IPS DF 6.9 (cell line): ENCODE results near the gene HOXB4.

Experiments
- DNase-seq: peaks from one replicate; pipeline ENCODE4 v3.0.0-alpha.2; 2013; ENCODE audit warnings: low read depth, low spot score
- H3K27ac ChIP-seq: one replicate; pipeline ENCODE4 v1.5.1; 2013; ENCODE audit warnings: low read length, control low read depth
- H3K27me3 ChIP-seq: 2 replicates; pipeline ENCODE4 v1.6.1; 2013; ENCODE audit warnings: mild to moderate bottlenecking, low read length; ENCODE audit not compliant: control insufficient read depth, insufficient read depth
- H3K36me3 ChIP-seq: 2 replicates; pipeline ENCODE4 v1.6.1; 2013; ENCODE audit warnings: low read length; ENCODE audit not compliant: control insufficient read depth, insufficient read depth
- H3K4me1 ChIP-seq: 2 replicates; pipeline ENCODE4 v1.6.1; 2013; ENCODE audit warnings: low read length; ENCODE audit not compliant: control insufficient read depth, insufficient read depth
- H3K4me3 ChIP-seq: 2 replicates; pipeline ENCODE4 v1.5.1; 2013; ENCODE audit warnings: mild to moderate bottlenecking, low read length
- H3K9me3 ChIP-seq: 2 replicates; pipeline ENCODE4 v1.6.1; 2013; ENCODE audit warnings: low read length, inconsistent platforms; ENCODE audit not compliant: control insufficient read depth, insufficient read depth
- WGBS: extraction: QIAGEN DNeasy Blood & Tissue Kit; methylation state at CpG from one replicate; pipeline ENCODE4 v1.1.7; 2013; ENCODE audit warnings: mixed read lengths, missing lambda C conversion rate; ENCODE audit not compliant: insufficient read length, insufficient coverage; 5-methylcytosine and 5-hydroxymethylcytosine counted together

The HOXB4 gene

GRCh38 chr17:48562934-48563333, 15.2 kb downstream of the HOXB4 start:
- no peak overlapping the region for H3K27ac ChIP-seq
- no peaks in the 10 kb centered on the region for H3K36me3 ChIP-seq
- no CpG with 5 or more reads among the region's 5 CpGs for WGBS
- H3K4me3 ChIP-seq: no peak overlapping the region
- peaks cover 97% of the 10 kb centered on the region for H3K27me3 ChIP-seq
- H3K4me1 ChIP-seq: peaks cover 3% of the 10 kb centered on the region; the same call in 1 of the 2 replicates
- DNase-seq: no peak
- H3K9me3 ChIP-seq: no peaks in the 10 kb centered on the region; the same call in 1 of the 2 replicates

GRCh38 chr17:48561884-48562810, 16.0 kb downstream of the HOXB4 start:
- no peak overlapping the region for H3K4me3 ChIP-seq
- no peaks in the 10 kb centered on the region for H3K36me3 ChIP-seq
- WGBS: no CpG with 5 or more reads among the region's 15 CpGs
- peaks cover 97% of the 10 kb centered on the region for H3K27me3 ChIP-seq
- H3K4me1 ChIP-seq: no peaks in the 10 kb centered on the region; the same call in 1 of the 2 replicates
- H3K27ac ChIP-seq: no peak overlapping the region
- H3K9me3 ChIP-seq: no peaks in the 10 kb centered on the region; the same call in 1 of the 2 replicates
- no peak for DNase-seq

GRCh38 chr17:48559840-48560817, 18.0 kb downstream of the HOXB4 start:
- no peaks in the 10 kb centered on the region for H3K36me3 ChIP-seq
- no peaks in the 10 kb centered on the region for H3K9me3 ChIP-seq
- no peak overlapping the region for H3K4me3 ChIP-seq
- no peak overlapping the region for H3K27ac ChIP-seq
- H3K4me1 ChIP-seq: no peaks in the 10 kb centered on the region; the same call in 1 of the 2 replicates
- peaks cover 95% of the 10 kb centered on the region for H3K27me3 ChIP-seq
- no peak for DNase-seq
- no CpG with 5 or more reads among the region's 14 CpGs for WGBS

GRCh38 chr17:48559122-48559839, 18.9 kb downstream of the HOXB4 start:
- Histone ChIP-seq H3K27ac (no peak overlapping the region), H3K4me1 (peaks cover 1% of the 10 kb centered on the region; the same call in 1 of the 2 replicates), H3K9me3 (no peaks in the 10 kb centered on the region), H3K4me3 (no peak overlapping the region), H3K36me3 (no peaks in the 10 kb centered on the region), H3K27me3 (peaks cover 95% of the 10 kb centered on the region)
- no peak for DNase-seq
- WGBS: no CpG with 5 or more reads among the region's 16 CpGs

GRCh38 chr17:48558831-48559121, 19.4 kb downstream of the HOXB4 start:
- H3K4me3 ChIP-seq: no peak overlapping the region
- WGBS: no CpG with 5 or more reads among the region's 2 CpGs
- no peaks in the 10 kb centered on the region for H3K9me3 ChIP-seq
- peaks cover 1% of the 10 kb centered on the region; the same call in 1 of the 2 replicates for H3K4me1 ChIP-seq
- H3K27ac ChIP-seq: no peak overlapping the region
- H3K36me3 ChIP-seq: no peaks in the 10 kb centered on the region
- H3K27me3 ChIP-seq: peaks cover 98% of the 10 kb centered on the region
- no peak for DNase-seq

GRCh38 chr17:48558057-48558830, 19.9 kb downstream of the HOXB4 start:
- WGBS: no CpG with 5 or more reads among the region's 13 CpGs

GRCh38 chr17:48556576-48557401, 21.4 kb downstream of the HOXB4 start:
- Histone ChIP-seq H3K27me3 (peaks cover 96% of the 10 kb centered on the region), H3K4me3 (no peak overlapping the region), H3K4me1 (peaks cover 3% of the 10 kb centered on the region; the same call in 1 of the 2 replicates), H3K36me3 (no peaks in the 10 kb centered on the region), H3K9me3 (no peaks in the 10 kb centered on the region), H3K27ac (no peak overlapping the region)
- no CpG with 5 or more reads among the region's 7 CpGs for WGBS
- DNase-seq: no peak

More at GRCh38 chr17:48558057-48558830, 19.9 kb downstream of the HOXB4 start:
- Histone ChIP-seq H3K9me3 (no peaks in the 10 kb centered on the region), H3K36me3 (no peaks in the 10 kb centered on the region), H3K27ac (no peak overlapping the region), H3K4me3 (no peak overlapping the region), H3K27me3 (peaks cover 97% of the 10 kb centered on the region), H3K4me1 (peaks cover 1% of the 10 kb centered on the region; the same call in 1 of the 2 replicates)
- DNase-seq: no peak

GRCh38 chr17:48556229-48556575, 21.9 kb downstream of the HOXB4 start:
- no peak for DNase-seq
- H3K4me3 ChIP-seq: no peak overlapping the region
- no CpG with 5 or more reads among the region's 5 CpGs for WGBS
- H3K27ac ChIP-seq: no peak overlapping the region
- H3K36me3 ChIP-seq: no peaks in the 10 kb centered on the region
- H3K4me1 ChIP-seq: peaks cover 3% of the 10 kb centered on the region; the same call in 1 of the 2 replicates
- H3K27me3 ChIP-seq: peaks cover 96% of the 10 kb centered on the region
- H3K9me3 ChIP-seq: no peaks in the 10 kb centered on the region
